Measurements from ENCODE around the gene GTF2H1.

Gene GTF2H1

GRCh38 chr11:18321969-18322711 lies at the start of gene GTF2H1, which contains the start of gene HPS5:
TSS of gene GTF2H1 (plus strand) at chr11:18322567. CDS start at chr11:18333075, 10,508 bp downstream.
TSS of gene HPS5 (minus strand) at chr11:18322140. CDS start at chr11:18317858, 4,282 bp downstream.
- no peaks in the 10 kb centered on the region for H3K27me3 ChIP-seq (ENCODE audit: insufficient read depth, insufficient read length)
- H3K36me3 ChIP-seq (ENCODE audit: insufficient read depth, insufficient read length, low read length) = peaks cover 37% of the 10 kb centered on the region
- peak within 1 kb of the TSS; percentile 86 for H3K4me3 ChIP-seq (ENCODE audit: insufficient read length, low read depth)
- no peaks in the 10 kb centered on the region for H3K9me3 ChIP-seq (ENCODE audit: insufficient read depth, low read length)
- TF ChIP-seq ZNF274 (IDR thresholded peaks at IDR 0.05; ENCODE audit: low read depth, low read length) (no peak), SUZ12 (IDR thresholded peaks at IDR 0.05; ENCODE audit: extremely low read depth, insufficient read depth, insufficient read length) (no peak), YY1 (IDR thresholded peaks at IDR 0.05; ENCODE audit: insufficient read depth, insufficient read length) (peak; percentile 78)
- no peaks in the 10 kb centered on the region for H3K4me1 ChIP-seq (ENCODE audit: insufficient read depth, insufficient read length)
- DNase-seq (ENCODE audit: low read depth, low spot score) = peak; percentile 92
- peak within 1 kb of the TSS; percentile 92 for H3K9ac ChIP-seq (ENCODE audit: insufficient read length, low read depth)

GRCh38 chr11:18277565-18278271 lies 44.6 kb upstream of the GTF2H1 start:
- no peak overlapping the region for H3K4me3 ChIP-seq (ENCODE audit: insufficient read length, low read depth)
- H3K9ac ChIP-seq (ENCODE audit: insufficient read length, low read depth) = no peak overlapping the region
- peaks cover 26% of the 10 kb centered on the region for H3K36me3 ChIP-seq (ENCODE audit: insufficient read depth, insufficient read length, low read length)
- no peaks in the 10 kb centered on the region for H3K27me3 ChIP-seq (ENCODE audit: insufficient read depth, insufficient read length)
- DNase-seq (ENCODE audit: low read depth, low spot score) = no peak
- no peaks in the 10 kb centered on the region; the same call in 1 of the 2 replicates for H3K9me3 ChIP-seq (ENCODE audit: insufficient read depth, low read length)
- no peaks in the 10 kb centered on the region for H3K4me1 ChIP-seq (ENCODE audit: insufficient read depth, insufficient read length)
- no peak for TF ChIP-seq YY1 (IDR thresholded peaks at IDR 0.05; ENCODE audit: insufficient read depth, insufficient read length)
- no peak for TF ChIP-seq ZNF274 (IDR thresholded peaks at IDR 0.05; ENCODE audit: low read depth, low read length)
- no peak for TF ChIP-seq SUZ12 (IDR thresholded peaks at IDR 0.05; ENCODE audit: extremely low read depth, insufficient read depth, insufficient read length)

- no peak for DNase-seq (ENCODE audit: low read depth, low spot score)
These were observed 41.8 kb upstream of the GTF2H1 start for GRCh38 chr11:18280438-18281045.

GRCh38 chr11:18282626-18283025 lies 39.7 kb upstream of the GTF2H1 start:
- H3K36me3 ChIP-seq (ENCODE audit: insufficient read depth, insufficient read length, low read length) = peaks cover 69% of the 10 kb centered on the region
- H3K9me3 ChIP-seq (ENCODE audit: insufficient read depth, low read length) = no peaks in the 10 kb centered on the region
- no peak overlapping the region for H3K9ac ChIP-seq (ENCODE audit: insufficient read length, low read depth)
- TF ChIP-seq YY1 (IDR thresholded peaks at IDR 0.05; ENCODE audit: insufficient read depth, insufficient read length) (no peak), SUZ12 (IDR thresholded peaks at IDR 0.05; ENCODE audit: extremely low read depth, insufficient read depth, insufficient read length) (no peak), ZNF274 (IDR thresholded peaks at IDR 0.05; ENCODE audit: low read depth, low read length) (no peak)
- no peak overlapping the region for H3K4me3 ChIP-seq (ENCODE audit: insufficient read length, low read depth)
- no peaks in the 10 kb centered on the region for H3K4me1 ChIP-seq (ENCODE audit: insufficient read depth, insufficient read length)
- no peak for DNase-seq (ENCODE audit: low read depth, low spot score)
- no peaks in the 10 kb centered on the region for H3K27me3 ChIP-seq (ENCODE audit: insufficient read depth, insufficient read length)

More at GRCh38 chr11:18280438-18281045, 41.8 kb upstream of the GTF2H1 start:
- Histone ChIP-seq H3K9ac (ENCODE audit: insufficient read length, low read depth) (no peak overlapping the region), H3K4me1 (ENCODE audit: insufficient read depth, insufficient read length) (no peaks in the 10 kb centered on the region), H3K4me3 (ENCODE audit: insufficient read length, low read depth) (no peak overlapping the region), H3K36me3 (ENCODE audit: insufficient read depth, insufficient read length, low read length) (peaks cover 51% of the 10 kb centered on the region), H3K9me3 (ENCODE audit: insufficient read depth, low read length) (no peaks in the 10 kb centered on the region; the same call in 1 of the 2 replicates), H3K27me3 (ENCODE audit: insufficient read depth, insufficient read length) (no peaks in the 10 kb centered on the region)
- TF ChIP-seq SUZ12 (IDR thresholded peaks at IDR 0.05; ENCODE audit: extremely low read depth, insufficient read depth, insufficient read length) (no peak), ZNF274 (IDR thresholded peaks at IDR 0.05; ENCODE audit: low read depth, low read length) (no peak), YY1 (IDR thresholded peaks at IDR 0.05; ENCODE audit: insufficient read depth, insufficient read length) (no peak)

DNA sequence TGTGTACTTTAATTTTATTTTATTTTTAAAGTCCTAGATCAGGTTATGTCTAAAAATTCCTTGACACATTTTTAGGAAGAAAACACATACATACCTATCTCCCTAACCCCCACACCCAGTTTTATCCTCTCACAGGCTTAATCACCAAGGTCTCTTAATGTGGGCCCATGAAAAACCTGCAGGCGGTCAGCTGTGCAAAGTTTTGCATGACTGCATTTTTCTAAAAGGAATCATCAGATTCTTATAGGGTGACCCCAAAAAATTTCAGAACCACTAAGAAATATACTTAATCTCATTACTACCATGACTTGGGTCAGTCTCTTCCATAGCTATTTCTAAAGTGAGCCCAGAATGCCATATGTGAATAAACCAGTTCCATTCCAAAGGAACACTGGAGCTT lies 36.5 kb upstream of the GTF2H1 start:
- Histone ChIP-seq H3K9ac (ENCODE audit: insufficient read length, low read depth) (no peak overlapping the region), H3K4me1 (ENCODE audit: insufficient read depth, insufficient read length) (no peaks in the 10 kb centered on the region), H3K27me3 (ENCODE audit: insufficient read depth, insufficient read length) (no peaks in the 10 kb centered on the region), H3K36me3 (ENCODE audit: insufficient read depth, insufficient read length, low read length) (peaks cover 79% of the 10 kb centered on the region), H3K4me3 (ENCODE audit: insufficient read length, low read depth) (no peak overlapping the region), H3K9me3 (ENCODE audit: insufficient read depth, low read length) (no peaks in the 10 kb centered on the region)
- no peak for TF ChIP-seq ZNF274 (IDR thresholded peaks at IDR 0.05; ENCODE audit: low read depth, low read length)
- no peak for TF ChIP-seq YY1 (IDR thresholded peaks at IDR 0.05; ENCODE audit: insufficient read depth, insufficient read length)
- TF ChIP-seq SUZ12 (IDR thresholded peaks at IDR 0.05; ENCODE audit: extremely low read depth, insufficient read depth, insufficient read length) = no peak
- no peak for DNase-seq (ENCODE audit: low read depth, low spot score)

- H3K36me3 ChIP-seq (ENCODE audit: insufficient read depth, insufficient read length, low read length) = peaks cover 76% of the 10 kb centered on the region
- no peak for TF ChIP-seq ZNF274 (IDR thresholded peaks at IDR 0.05; ENCODE audit: low read depth, low read length)
- no peak for TF ChIP-seq YY1 (IDR thresholded peaks at IDR 0.05; ENCODE audit: insufficient read depth, insufficient read length)
- no peak for TF ChIP-seq SUZ12 (IDR thresholded peaks at IDR 0.05; ENCODE audit: extremely low read depth, insufficient read depth, insufficient read length)
These were observed 33.5 kb upstream of the GTF2H1 start for GRCh38 chr11:18288911-18289310.

More at GRCh38 chr11:18288911-18289310, 33.5 kb upstream of the GTF2H1 start:
- DNase-seq (ENCODE audit: low read depth, low spot score) = no peak
- Histone ChIP-seq H3K4me3 (ENCODE audit: insufficient read length, low read depth) (no peak overlapping the region), H3K27me3 (ENCODE audit: insufficient read depth, insufficient read length) (no peaks in the 10 kb centered on the region), H3K9me3 (ENCODE audit: insufficient read depth, low read length) (no peaks in the 10 kb centered on the region), H3K4me1 (ENCODE audit: insufficient read depth, insufficient read length) (no peaks in the 10 kb centered on the region), H3K9ac (ENCODE audit: insufficient read length, low read depth) (no peak overlapping the region)

Measured in NT2/D1 (cell line).